ENCODE data around the gene GON7.
"Not testable (repeated sequence)": the region's sequence is repeated elsewhere in the genome, so short reads cannot be mapped to it uniquely, and the experiment has no call there.

GON7 gene

GRCh38 chr14:93175492-93175891 lies 31.4 kb downstream of the GON7 start:
- no peak for TF ChIP-seq ZFX (IDR thresholded peaks at IDR 0.05; ENCODE audit: borderline replicate concordance)
- TF ChIP-seq, protein P1, sequence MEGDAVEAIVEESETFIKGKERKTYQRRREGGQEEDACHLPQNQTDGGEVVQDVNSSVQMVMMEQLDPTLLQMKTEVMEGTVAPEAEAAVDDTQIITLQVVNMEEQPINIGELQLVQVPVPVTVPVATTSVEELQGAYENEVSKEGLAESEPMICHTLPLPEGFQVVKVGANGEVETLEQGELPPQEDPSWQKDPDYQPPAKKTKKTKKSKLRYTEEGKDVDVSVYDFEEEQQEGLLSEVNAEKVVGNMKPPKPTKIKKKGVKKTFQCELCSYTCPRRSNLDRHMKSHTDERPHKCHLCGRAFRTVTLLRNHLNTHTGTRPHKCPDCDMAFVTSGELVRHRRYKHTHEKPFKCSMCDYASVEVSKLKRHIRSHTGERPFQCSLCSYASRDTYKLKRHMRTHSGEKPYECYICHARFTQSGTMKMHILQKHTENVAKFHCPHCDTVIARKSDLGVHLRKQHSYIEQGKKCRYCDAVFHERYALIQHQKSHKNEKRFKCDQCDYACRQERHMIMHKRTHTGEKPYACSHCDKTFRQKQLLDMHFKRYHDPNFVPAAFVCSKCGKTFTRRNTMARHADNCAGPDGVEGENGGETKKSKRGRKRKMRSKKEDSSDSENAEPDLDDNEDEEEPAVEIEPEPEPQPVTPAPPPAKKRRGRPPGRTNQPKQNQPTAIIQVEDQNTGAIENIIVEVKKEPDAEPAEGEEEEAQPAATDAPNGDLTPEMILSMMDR (IDR thresholded peaks at IDR 0.05) = no peak
- H3K27ac ChIP-seq = no peak overlapping the region

DNA sequence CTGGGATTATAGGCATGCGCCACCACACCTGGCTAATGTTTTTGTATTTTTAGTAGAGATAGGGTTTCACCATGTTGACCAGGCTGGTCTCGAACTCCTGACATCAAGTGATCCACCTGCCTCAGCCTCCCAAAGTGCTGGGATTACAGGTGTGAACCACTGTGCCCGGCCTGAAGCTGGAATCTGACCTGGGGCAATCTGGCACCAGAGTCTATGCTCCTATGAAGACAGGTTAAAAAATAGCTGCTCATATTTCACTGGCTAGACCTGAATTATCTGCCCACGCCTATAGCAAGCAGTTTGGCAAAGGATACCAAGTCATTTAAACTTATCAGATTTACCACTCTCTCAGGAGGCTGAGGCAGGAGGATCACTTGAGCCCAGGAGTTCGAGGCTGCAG lies 32.1 kb downstream of the GON7 start:
- H3K27ac ChIP-seq = not testable (repeated sequence)

- no peak overlapping the region; the same call in 1 of the 2 replicates for H3K27ac ChIP-seq
- no peak for TF ChIP-seq ZFX (IDR thresholded peaks at IDR 0.05; ENCODE audit: borderline replicate concordance)
- TF ChIP-seq, protein P1 (IDR thresholded peaks at IDR 0.05) = no peak
Observed at GRCh38 chr14:93173943-93174395, 32.9 kb downstream of the GON7 start.

GRCh38 chr14:93171376-93171775 lies 35.5 kb downstream of the GON7 start:
- no peak for TF ChIP-seq ZFX (IDR thresholded peaks at IDR 0.05; ENCODE audit: borderline replicate concordance)
- TF ChIP-seq, protein P1 (IDR thresholded peaks at IDR 0.05) = no peak

GRCh38 chr14:93170141-93170540 lies 36.7 kb downstream of the GON7 start:
- H3K27ac ChIP-seq = not testable (repeated sequence)

More at GRCh38 chr14:93171376-93171775, 35.5 kb downstream of the GON7 start:
- H3K27ac ChIP-seq = no peak overlapping the region

DNA sequence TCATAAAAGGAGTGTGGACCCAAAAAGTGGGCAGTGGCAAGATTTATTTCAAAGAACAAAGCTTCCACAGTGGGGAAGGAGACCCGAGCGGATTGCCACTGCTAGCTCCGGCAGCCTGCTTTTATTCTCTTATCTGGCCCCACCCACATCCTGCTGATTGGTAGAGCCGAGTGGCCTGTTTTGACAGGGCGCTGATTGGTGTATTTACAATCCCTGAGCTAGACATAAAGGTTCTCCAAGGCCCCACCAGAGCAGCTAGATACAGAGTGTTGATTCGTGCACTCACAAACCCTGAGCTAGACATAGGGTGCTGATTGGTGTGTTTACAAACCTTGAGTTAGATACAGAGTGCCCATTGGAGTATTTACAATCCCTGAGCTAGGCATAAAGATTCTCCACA lies 37.2 kb downstream of the GON7 start:
- not testable (repeated sequence) for H3K27ac ChIP-seq

- H3K27ac ChIP-seq = not testable (repeated sequence)
Observed at GRCh38 chr14:93168610-93169009, 38.3 kb downstream of the GON7 start.

DNA sequence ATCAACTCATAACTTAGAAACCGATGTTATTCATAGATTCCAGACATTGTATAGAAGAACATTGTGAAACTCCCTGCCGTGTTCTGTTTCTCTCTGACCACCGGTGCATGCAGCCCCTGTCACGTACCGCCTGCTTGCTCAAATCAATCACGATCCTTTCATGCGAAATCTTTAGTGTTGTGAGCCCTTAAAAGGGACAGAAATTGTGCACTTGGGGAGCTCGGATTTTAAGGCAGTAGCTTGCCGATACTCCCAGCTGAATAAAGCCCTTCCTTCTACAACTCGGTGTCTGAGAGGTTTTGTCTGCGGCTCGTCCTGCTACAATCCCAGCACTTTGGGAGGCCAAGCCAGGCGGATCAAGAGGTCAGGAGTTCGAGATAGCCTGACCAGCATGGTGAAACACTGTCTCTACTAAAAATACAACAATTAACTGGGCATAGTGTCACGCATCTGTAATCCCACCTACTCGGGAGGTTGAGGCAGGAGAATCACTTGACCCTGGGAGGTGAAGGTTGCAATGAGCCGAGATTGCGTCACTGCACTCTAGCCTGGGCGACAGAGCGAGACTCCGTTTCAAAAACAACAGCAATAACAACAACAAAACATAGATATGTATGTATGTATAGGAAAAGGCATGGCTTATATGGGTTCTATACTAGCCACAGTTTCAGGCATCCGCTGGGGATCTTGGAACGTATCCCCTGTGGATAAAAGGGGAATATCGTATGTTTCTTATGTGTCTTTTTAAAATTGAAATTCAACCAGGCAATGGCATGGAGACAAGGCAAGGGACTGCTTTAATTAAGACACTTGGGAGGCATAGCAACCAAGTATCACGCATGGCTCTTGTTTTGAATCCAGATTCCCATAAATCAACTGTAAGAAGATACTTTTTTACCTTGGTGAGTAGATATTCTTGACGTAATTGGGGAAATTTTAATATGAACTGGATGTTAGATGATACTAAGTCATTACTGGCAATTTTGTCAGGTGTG lies 41.3 kb downstream of the GON7 start:
- H3K27ac ChIP-seq = not testable (repeated sequence)

GRCh38 chr14:93163564-93163963 lies 43.3 kb downstream of the GON7 start:
- TF ChIP-seq, protein P1 (IDR thresholded peaks at IDR 0.05) = no peak
- TF ChIP-seq ZFX (IDR thresholded peaks at IDR 0.05; ENCODE audit: borderline replicate concordance) = no peak
- no peak overlapping the region for H3K27ac ChIP-seq

DNA sequence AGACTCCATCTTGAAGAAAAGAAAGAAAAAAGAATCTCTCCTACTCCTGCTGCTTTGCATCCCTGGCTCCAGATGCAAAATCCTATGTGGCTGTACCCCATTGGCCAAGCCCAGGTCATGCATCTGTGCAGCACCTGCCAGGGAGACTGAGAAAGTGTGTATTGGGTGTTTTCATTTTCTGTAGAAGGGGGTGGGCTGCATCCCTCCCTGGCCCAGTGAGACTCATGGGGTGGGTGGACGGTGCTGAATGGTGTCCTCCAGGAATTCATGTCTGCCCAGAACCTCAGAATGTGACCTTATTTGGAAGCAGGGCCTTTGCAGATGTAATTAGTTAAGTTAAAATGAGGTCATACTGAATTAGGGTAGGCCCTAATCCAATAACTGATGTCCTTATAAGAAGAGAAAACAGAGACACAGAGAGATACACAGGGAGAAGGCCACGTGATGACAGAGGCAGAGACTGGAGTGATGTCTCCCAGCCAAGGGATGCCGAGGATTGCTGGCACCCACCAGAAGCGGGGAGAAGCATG lies 45.4 kb downstream of the GON7 start:
- no peak for TF ChIP-seq ZFX (IDR thresholded peaks at IDR 0.05; ENCODE audit: borderline replicate concordance)
- TF ChIP-seq, protein P1 (IDR thresholded peaks at IDR 0.05) = no peak
- no peak overlapping the region for H3K27ac ChIP-seq

All from 22Rv1 (cell line).